ENCODE data around the gene TTYH1. TPM values are rescaled to one million over a fixed set of nuclear protein-coding genes. Genes with fewer than 3 reads are reported as not detected.

The TTYH1 gene
- total and polyA plus RNA-seq, 7 experiments from 2014 or later = 0.10 to 1.8 (median 0.32) TPM; not detected in 3

- Mint-ChIP-seq H3K27me3 (peaks cover 0 to 21% (median 0%) of the 10 kb centered on the region in 5 donors), H3K36me3 (peaks cover 0 to 2% (median 0%) of the 10 kb centered on the region in 5 donors), H3K4me1 (peaks cover 36 to 50% (median 45%) of the 10 kb centered on the region in 7 donors), H3K4me3 (peak overlapping the region; percentile 17 to 98 (median 74)), H3K9me3 (no peaks in the 10 kb centered on the region), H3K27ac (peak overlapping the region in 8 of 9 donors; percentile 41 to 93 (median 75))
- POLR2A ChIA-PET = interaction anchor here (1.6 to 4.2 kb wide), 9 partner anchors 11 to 63 kb away, joined by 7 to 39 read pairs (median 12); partner anchors contain the start of gene LAIR1
- H3K9me3 ChIP-seq (ENCODE audit: control insufficient read depth in 2 of 3, low read length in 3 of 3) = no peaks in the 10 kb centered on the region
- CTCF ChIA-PET = interaction anchor here (1.2 to 7.4 kb wide), 10 partner anchors 15 to 64 kb away, joined by 3 to 135 read pairs (median 9); partner anchors contain the start of gene LAIR1
- H3K27ac ChIP-seq (ENCODE audit: low read depth, low read length) = no peak overlapping the region
- H3K4me3 ChIP-seq (ENCODE audit: low read length) = no peak overlapping the region
- H3K4me1 ChIP-seq (ENCODE audit: control insufficient read depth in 2 of 2, insufficient read depth in 2 of 2, low read length in 2 of 2) = peaks cover 23 to 26% of the 10 kb centered on the region in 2 donors
- intact Hi-C loops (cut with micrococcal nuclease) = loop anchor here (2.0 to 5.0 kb wide), 3 partner anchors 27 to 58 kb away; partner anchors contain the start of gene LENG8 (in 1 of the 2)
- no peaks in the 10 kb centered on the region for H3K36me3 ChIP-seq (ENCODE audit: control insufficient read depth in 2 of 3, insufficient read depth in 3 of 3, low read length in 3 of 3)
- ATAC-seq (peak; percentile 44), DNase-seq (no peak)
- no peaks in the 10 kb centered on the region for H3K27me3 ChIP-seq (ENCODE audit: control insufficient read depth in 2 of 2, insufficient read depth in 2 of 2, low read length in 2 of 2)
These were observed 25.7 kb upstream of the TTYH1 start for GRCh38 chr19:54389553-54389952.

DNA sequence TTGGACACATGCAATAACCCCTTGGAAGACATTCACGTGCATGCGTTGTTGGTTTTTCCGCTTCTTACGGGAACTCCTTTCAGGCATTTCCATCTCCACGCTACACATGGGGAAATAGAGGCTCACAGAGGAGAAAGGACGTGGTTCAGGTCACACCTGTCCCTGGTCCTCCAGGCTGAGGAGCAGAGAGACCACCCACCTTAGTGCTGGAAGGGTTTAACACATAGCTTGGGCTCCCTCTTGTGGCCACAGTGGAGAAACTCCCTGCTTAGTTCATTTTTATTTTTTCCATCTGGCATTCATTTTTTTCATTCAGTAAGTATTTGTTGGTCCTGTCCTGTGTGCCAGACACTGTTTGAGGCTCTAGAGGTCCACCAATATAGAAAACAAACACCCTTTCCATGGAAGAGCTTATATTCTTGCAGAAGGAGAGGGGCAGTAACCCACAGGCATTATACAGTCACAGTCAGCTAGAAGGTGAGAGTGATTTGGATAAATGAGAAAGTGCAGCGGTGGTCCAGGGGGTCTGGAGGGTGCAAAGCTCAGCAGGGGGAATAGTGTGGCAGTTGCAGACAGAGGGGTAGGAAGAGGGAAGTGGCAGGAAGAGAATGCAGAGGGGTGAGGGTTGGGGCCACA, 24.2 kb upstream of the TTYH1 start:
- Histone ChIP-seq H3K27ac (ENCODE audit: low read depth, low read length) (no peak overlapping the region), H3K4me1 (ENCODE audit: control insufficient read depth in 2 of 2, insufficient read depth in 2 of 2, low read length in 2 of 2) (peaks cover 23 to 26% of the 10 kb centered on the region in 2 donors), H3K9me3 (ENCODE audit: control insufficient read depth in 2 of 3, low read length in 3 of 3) (no peaks in the 10 kb centered on the region), H3K27me3 (ENCODE audit: control insufficient read depth in 2 of 2, insufficient read depth in 2 of 2, low read length in 2 of 2) (no peaks in the 10 kb centered on the region), H3K4me3 (ENCODE audit: low read length) (no peak overlapping the region), H3K36me3 (ENCODE audit: control insufficient read depth in 2 of 3, insufficient read depth in 3 of 3, low read length in 3 of 3) (no peaks in the 10 kb centered on the region)
- peak overlapping the region; percentile 60 to 81 (median 71) for H3K4me3 Mint-ChIP-seq
- no peaks in the 10 kb centered on the region for H3K36me3 Mint-ChIP-seq
- H3K27me3 Mint-ChIP-seq = peaks cover 0 to 12% (median 0%) of the 10 kb centered on the region in 5 donors
- ATAC-seq (peak; percentile 67), DNase-seq (peak; percentile 48 to 76 (median 60))
- ChIA-PET POLR2A (interaction anchor here (1.0 to 4.2 kb wide), 11 partner anchors 9 to 65 kb away, joined by 3 to 39 read pairs (median 6); partner anchors contain the start of genes LAIR1 and LENG8), CTCF (interaction anchor here (0.5 to 7.4 kb wide), 29 partner anchors 10 to 1281 kb away, joined by 3 to 135 read pairs (median 4); partner anchors contain the start of gene LAIR1)
- peak overlapping the region; percentile 49 to 92 (median 80) for H3K27ac Mint-ChIP-seq
- peaks cover 32 to 41% (median 39%) of the 10 kb centered on the region in 7 donors for H3K4me1 Mint-ChIP-seq
- no peaks in the 10 kb centered on the region for H3K9me3 Mint-ChIP-seq
- intact Hi-C loops (cut with micrococcal nuclease) = loop anchor here (1.0 to 2.0 kb wide), 3 partner anchors 66 to 222 kb away; no protein-coding TSS in a partner anchor

- no peak overlapping the region for H3K27ac ChIP-seq (ENCODE audit: low read depth, low read length)
- H3K4me1 Mint-ChIP-seq = peaks cover 32 to 41% (median 39%) of the 10 kb centered on the region in 7 donors
- ATAC-seq (no peak), DNase-seq (no peak)
- no peak overlapping the region for H3K4me3 Mint-ChIP-seq
- intact Hi-C loops (cut with micrococcal nuclease) = loop anchor here (1.0 to 2.0 kb wide), 3 partner anchors 66 to 223 kb away; no protein-coding TSS in a partner anchor
- H3K9me3 ChIP-seq (ENCODE audit: control insufficient read depth in 2 of 3, low read length in 3 of 3) = no peaks in the 10 kb centered on the region
- H3K36me3 Mint-ChIP-seq = no peaks in the 10 kb centered on the region
- no peaks in the 10 kb centered on the region for H3K36me3 ChIP-seq (ENCODE audit: control insufficient read depth in 2 of 3, insufficient read depth in 3 of 3, low read length in 3 of 3)
- ChIA-PET POLR2A (interaction anchor here (1.0 to 4.2 kb wide), 10 partner anchors 9 to 65 kb away, joined by 3 to 39 read pairs (median 6); partner anchors contain the start of genes LAIR1 and LENG8), CTCF (interaction anchor here (0.5 to 7.4 kb wide), 20 partner anchors 10 to 160 kb away, joined by 3 to 135 read pairs (median 6); partner anchors contain the start of gene LAIR1)
- H3K27me3 ChIP-seq (ENCODE audit: control insufficient read depth in 2 of 2, insufficient read depth in 2 of 2, low read length in 2 of 2) = no peaks in the 10 kb centered on the region
- no peaks in the 10 kb centered on the region for H3K9me3 Mint-ChIP-seq
- H3K27me3 Mint-ChIP-seq = peaks cover 0 to 12% (median 0%) of the 10 kb centered on the region in 5 donors
- no peak overlapping the region for H3K4me3 ChIP-seq (ENCODE audit: low read length)
- peak overlapping the region in 1 of 9 donors; percentile 71 for H3K27ac Mint-ChIP-seq
- peaks cover 23 to 26% of the 10 kb centered on the region in 2 donors for H3K4me1 ChIP-seq (ENCODE audit: control insufficient read depth in 2 of 2, insufficient read depth in 2 of 2, low read length in 2 of 2)
These were observed 23.6 kb upstream of the TTYH1 start for GRCh38 chr19:54391589-54392061.

DNA sequence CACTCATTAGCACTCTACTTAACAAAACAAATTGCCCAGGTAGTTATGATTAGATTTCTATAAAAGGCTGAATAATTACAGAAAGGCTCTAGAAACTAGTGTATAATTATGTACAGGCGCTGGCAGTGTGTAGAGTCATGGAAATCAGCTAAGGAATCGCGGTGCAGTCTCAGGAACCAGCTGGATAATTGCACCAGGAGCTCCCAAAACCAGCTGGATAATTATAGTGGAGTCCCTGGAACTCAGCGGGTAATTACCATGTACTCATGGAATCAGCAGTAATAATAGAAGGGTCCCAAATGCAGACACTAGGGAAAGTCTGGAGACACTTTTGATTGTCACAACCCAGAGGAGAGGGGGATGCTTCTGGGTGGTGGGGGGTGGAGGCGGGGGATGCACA, 23.2 kb upstream of the TTYH1 start:
- no peaks in the 10 kb centered on the region for H3K9me3 ChIP-seq (ENCODE audit: control insufficient read depth in 2 of 3, low read length in 3 of 3)
- no peak for ATAC-seq

GRCh38 chr19:54393381-54393780, 21.9 kb upstream of the TTYH1 start:
- H3K36me3 ChIP-seq (ENCODE audit: control insufficient read depth in 2 of 3, insufficient read depth in 3 of 3, low read length in 3 of 3) = no peaks in the 10 kb centered on the region
- peak overlapping the region in 1 of 10 donors; percentile 28 for H3K4me3 Mint-ChIP-seq
- ChIA-PET POLR2A (no interaction called here), CTCF (interaction anchor here (7.4 kb wide), 1 partner anchor 68 kb away, joined by 135 read pairs; no protein-coding TSS in a partner anchor)
- no peak overlapping the region for H3K27ac Mint-ChIP-seq
- no peak for DNase-seq
- H3K9me3 ChIP-seq (ENCODE audit: control insufficient read depth in 2 of 3, low read length in 3 of 3) = no peaks in the 10 kb centered on the region
- intact Hi-C loops (cut with micrococcal nuclease) = no loop called here
- H3K27me3 ChIP-seq (ENCODE audit: control insufficient read depth in 2 of 2, insufficient read depth in 2 of 2, low read length in 2 of 2) = no peaks in the 10 kb centered on the region
- H3K36me3 Mint-ChIP-seq = no peaks in the 10 kb centered on the region
- H3K4me1 ChIP-seq (ENCODE audit: control insufficient read depth in 2 of 2, insufficient read depth in 2 of 2, low read length in 2 of 2) = peaks cover 14 to 26% of the 10 kb centered on the region in 2 donors
- no peak overlapping the region for H3K27ac ChIP-seq (ENCODE audit: low read depth, low read length)
- no peak for ATAC-seq
- H3K4me1 Mint-ChIP-seq = peaks cover 23 to 29% (median 27%) of the 10 kb centered on the region in 7 donors
- no peaks in the 10 kb centered on the region for H3K9me3 Mint-ChIP-seq
- no peak overlapping the region for H3K4me3 ChIP-seq (ENCODE audit: low read length)
- peaks cover 0 to 7% (median 0%) of the 10 kb centered on the region in 5 donors for H3K27me3 Mint-ChIP-seq

More for the DNA sequence above, 23.2 kb upstream of the TTYH1 start:
- peaks cover 23 to 26% of the 10 kb centered on the region in 2 donors for H3K4me1 ChIP-seq (ENCODE audit: control insufficient read depth in 2 of 2, insufficient read depth in 2 of 2, low read length in 2 of 2)
- ChIA-PET POLR2A (interaction anchor here (1.4 to 2.1 kb wide), 3 partner anchors 20 to 65 kb away, joined by 5 to 8 read pairs (median 6); partner anchors contain the start of gene LAIR1), CTCF (interaction anchor here (0.7 to 7.4 kb wide), 13 partner anchors 11 to 160 kb away, joined by 3 to 135 read pairs (median 7); partner anchors contain the start of gene LAIR1)
- H3K27ac ChIP-seq (ENCODE audit: low read depth, low read length) = no peak overlapping the region
- peaks cover 32 to 41% (median 39%) of the 10 kb centered on the region in 7 donors for H3K4me1 Mint-ChIP-seq
- no peaks in the 10 kb centered on the region for H3K27me3 ChIP-seq (ENCODE audit: control insufficient read depth in 2 of 2, insufficient read depth in 2 of 2, low read length in 2 of 2)
- intact Hi-C loops (cut with micrococcal nuclease) = no loop called here
- no peak overlapping the region for H3K4me3 Mint-ChIP-seq
- no peaks in the 10 kb centered on the region for H3K9me3 Mint-ChIP-seq
- peaks cover 0 to 12% (median 0%) of the 10 kb centered on the region in 5 donors for H3K27me3 Mint-ChIP-seq
- no peaks in the 10 kb centered on the region for H3K36me3 ChIP-seq (ENCODE audit: control insufficient read depth in 2 of 3, insufficient read depth in 3 of 3, low read length in 3 of 3)
- no peak overlapping the region for H3K27ac Mint-ChIP-seq
- DNase-seq = no peak
- no peaks in the 10 kb centered on the region for H3K36me3 Mint-ChIP-seq
- no peak overlapping the region for H3K4me3 ChIP-seq (ENCODE audit: low read length)

- CTCF ChIA-PET = no interaction called here
- POLR2A ChIA-PET = interaction anchor here (0.6 kb wide), 1 partner anchor 650 kb away, joined by 3 read pairs; no protein-coding TSS in a partner anchor
- Mint-ChIP-seq H3K9me3 (no peaks in the 10 kb centered on the region), H3K27me3 (peaks cover 0 to 7% (median 0%) of the 10 kb centered on the region in 5 donors), H3K36me3 (no peaks in the 10 kb centered on the region), H3K4me1 (peaks cover 5 to 7% (median 6%) of the 10 kb centered on the region in 7 donors), H3K4me3 (no peak overlapping the region), H3K27ac (no peak overlapping the region)
- H3K4me1 ChIP-seq (ENCODE audit: control insufficient read depth in 2 of 2, insufficient read depth in 2 of 2, low read length in 2 of 2) = peaks cover 3% of the 10 kb centered on the region in 2 donors
- ATAC-seq (no peak), DNase-seq (no peak)
- H3K27ac ChIP-seq (ENCODE audit: low read depth, low read length) = no peak overlapping the region
- H3K9me3 ChIP-seq (ENCODE audit: control insufficient read depth in 2 of 3, low read length in 3 of 3) = no peaks in the 10 kb centered on the region
- no peak overlapping the region for H3K4me3 ChIP-seq (ENCODE audit: low read length)
- intact Hi-C loops (cut with micrococcal nuclease) = no loop called here
- no peaks in the 10 kb centered on the region for H3K27me3 ChIP-seq (ENCODE audit: control insufficient read depth in 2 of 2, insufficient read depth in 2 of 2, low read length in 2 of 2)
- no peaks in the 10 kb centered on the region for H3K36me3 ChIP-seq (ENCODE audit: control insufficient read depth in 2 of 3, insufficient read depth in 3 of 3, low read length in 3 of 3)
These were observed 19.6 kb upstream of the TTYH1 start for GRCh38 chr19:54395685-54396084.
